Esophagus muscularis mucosa (tissue), 3 donors: ENCODE results near the gene ADAT2.

Experiments
- POLR2A ChIP-seq: fragments of 450-650 bp; IDR thresholded peaks from one replicate; pipeline ENCODE4 v1.6.1; 2017; ENCODE audit warnings: antibody characterized with exemption, moderate library complexity, mild to moderate bottlenecking, low read depth
- TF ChIP-seq, protein P1 (sequence below), 3 experiments: fragments of 200-600 bp in 2 of 3; fragments of 450-650 bp in 1 of 3; sonication (generic) in 2 of 3; IDR thresholded peaks; one replicate each; pipeline ENCODE4 v1.5.1; 2017 to 2019; ENCODE audit warnings: antibody characterized with exemption in 3 of 3, mild to moderate bottlenecking in 2 of 3, moderate library complexity in 1 of 3

DNA sequence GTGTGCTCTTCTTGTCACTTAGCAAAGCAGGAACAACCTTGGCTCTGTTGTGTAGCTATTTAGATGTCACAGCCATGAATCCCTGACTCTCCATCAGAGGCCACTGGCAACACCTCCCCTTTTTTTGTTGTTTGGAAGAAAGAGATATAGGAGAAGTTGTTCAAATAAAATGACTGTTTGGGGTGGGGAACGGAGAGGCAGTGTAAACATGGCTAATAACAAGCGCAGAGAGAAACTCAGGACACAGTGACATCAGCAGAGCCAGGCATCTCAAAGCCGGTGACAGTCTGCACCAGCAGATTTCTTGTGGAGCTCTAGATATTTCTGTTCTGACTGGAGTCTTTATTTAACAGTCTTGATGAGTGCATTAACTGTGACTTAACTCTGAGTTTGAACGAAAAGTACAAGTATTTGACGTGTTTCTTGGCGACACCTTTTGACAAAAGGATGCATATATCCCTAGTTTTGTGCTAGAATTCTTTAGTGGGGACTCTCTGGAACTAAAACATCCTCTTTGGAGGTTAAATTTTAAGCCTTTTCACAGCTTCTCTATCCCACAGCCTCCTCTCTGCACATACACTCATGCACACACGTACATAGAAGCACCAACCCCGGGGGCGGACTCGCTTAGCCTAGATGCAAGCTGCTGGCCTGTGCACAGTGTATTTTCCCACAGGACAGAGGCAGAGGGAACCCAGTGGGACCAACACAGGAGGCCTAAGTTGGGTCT lies 53.8 kb downstream of the ADAT2 start:
- TF ChIP-seq, protein P1, sequence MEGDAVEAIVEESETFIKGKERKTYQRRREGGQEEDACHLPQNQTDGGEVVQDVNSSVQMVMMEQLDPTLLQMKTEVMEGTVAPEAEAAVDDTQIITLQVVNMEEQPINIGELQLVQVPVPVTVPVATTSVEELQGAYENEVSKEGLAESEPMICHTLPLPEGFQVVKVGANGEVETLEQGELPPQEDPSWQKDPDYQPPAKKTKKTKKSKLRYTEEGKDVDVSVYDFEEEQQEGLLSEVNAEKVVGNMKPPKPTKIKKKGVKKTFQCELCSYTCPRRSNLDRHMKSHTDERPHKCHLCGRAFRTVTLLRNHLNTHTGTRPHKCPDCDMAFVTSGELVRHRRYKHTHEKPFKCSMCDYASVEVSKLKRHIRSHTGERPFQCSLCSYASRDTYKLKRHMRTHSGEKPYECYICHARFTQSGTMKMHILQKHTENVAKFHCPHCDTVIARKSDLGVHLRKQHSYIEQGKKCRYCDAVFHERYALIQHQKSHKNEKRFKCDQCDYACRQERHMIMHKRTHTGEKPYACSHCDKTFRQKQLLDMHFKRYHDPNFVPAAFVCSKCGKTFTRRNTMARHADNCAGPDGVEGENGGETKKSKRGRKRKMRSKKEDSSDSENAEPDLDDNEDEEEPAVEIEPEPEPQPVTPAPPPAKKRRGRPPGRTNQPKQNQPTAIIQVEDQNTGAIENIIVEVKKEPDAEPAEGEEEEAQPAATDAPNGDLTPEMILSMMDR (IDR thresholded peaks at IDR 0.05), result no peak
- TF ChIP-seq POLR2A, result no peak
